GM19395 (cell line): ENCODE measurements around the gene CSNK2A2.

ENCODE experiments used
- ATAC-seq: cut with Tn5 transposase; IDR thresholded peaks from one replicate; pipeline ENCODE4 v1.9.1; 2021; ENCODE audit warnings: mild to moderate bottlenecking, moderate library complexity; ENCODE audit not compliant: unreplicated experiment

CSNK2A2 gene

DNA sequence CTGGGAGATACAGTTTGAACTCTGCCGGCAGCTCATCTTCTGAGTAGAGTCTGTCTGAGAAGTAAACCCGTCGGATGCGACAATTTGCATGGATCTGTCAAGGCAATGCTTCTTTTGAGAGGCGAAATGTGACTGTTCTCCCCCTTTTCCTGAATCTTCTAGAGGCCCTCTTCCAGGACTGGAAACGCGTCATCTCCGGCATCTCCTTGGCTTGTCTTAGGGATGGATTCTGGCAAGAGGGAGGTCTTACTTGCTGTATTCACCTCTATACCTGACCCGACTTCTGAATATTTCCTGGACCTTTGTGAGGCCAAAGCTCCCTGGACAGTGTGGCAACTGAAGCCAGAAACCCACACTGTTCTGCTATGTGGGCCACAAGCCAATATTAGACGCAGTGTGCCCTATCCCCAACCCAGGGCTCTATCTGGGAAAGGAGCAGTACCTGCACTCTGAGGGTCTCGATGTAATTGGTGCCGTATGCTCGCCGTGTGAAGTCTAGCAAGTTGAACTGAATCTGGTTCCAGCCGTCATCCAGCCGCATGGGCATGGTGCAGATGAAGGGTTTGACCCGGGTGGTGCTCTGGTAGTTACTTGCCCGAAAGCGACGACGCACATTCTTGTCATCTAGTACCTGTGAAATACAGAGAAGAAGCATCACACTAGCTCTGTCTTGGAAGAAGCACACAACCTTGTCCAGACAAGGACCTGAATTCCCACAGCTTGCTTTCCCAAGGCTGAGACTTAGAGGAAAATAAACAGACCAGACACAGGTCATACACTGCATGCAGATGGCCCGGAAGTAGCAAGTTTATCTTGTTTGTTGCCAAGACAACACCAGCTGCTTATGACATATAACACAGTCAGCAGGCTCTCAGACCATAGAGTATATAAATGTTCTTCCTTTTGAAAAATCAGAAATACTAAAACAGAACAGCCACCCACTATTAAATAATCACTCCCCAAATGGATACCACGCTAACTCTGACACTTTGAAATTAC is 82.8 kb downstream of the CSNK2A2 start:
- ATAC-seq, result no peak

DNA sequence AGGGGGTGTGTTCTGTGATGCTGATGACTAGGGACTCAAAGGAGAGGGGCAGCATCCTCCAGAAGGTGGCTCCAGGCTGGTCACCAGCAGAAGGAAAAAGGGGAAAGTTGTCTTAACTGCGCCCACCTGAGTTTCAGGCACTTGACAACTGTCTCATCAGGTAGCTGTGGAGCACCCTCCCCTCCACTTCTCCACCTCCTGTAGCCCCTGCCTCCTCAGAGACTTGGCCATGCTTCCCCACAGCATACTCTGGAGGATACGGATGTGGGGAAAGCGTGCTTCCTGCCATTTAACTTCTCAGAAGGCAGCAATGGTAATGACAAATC is 86.6 kb downstream of the CSNK2A2 start:
- no peak for ATAC-seq

DNA sequence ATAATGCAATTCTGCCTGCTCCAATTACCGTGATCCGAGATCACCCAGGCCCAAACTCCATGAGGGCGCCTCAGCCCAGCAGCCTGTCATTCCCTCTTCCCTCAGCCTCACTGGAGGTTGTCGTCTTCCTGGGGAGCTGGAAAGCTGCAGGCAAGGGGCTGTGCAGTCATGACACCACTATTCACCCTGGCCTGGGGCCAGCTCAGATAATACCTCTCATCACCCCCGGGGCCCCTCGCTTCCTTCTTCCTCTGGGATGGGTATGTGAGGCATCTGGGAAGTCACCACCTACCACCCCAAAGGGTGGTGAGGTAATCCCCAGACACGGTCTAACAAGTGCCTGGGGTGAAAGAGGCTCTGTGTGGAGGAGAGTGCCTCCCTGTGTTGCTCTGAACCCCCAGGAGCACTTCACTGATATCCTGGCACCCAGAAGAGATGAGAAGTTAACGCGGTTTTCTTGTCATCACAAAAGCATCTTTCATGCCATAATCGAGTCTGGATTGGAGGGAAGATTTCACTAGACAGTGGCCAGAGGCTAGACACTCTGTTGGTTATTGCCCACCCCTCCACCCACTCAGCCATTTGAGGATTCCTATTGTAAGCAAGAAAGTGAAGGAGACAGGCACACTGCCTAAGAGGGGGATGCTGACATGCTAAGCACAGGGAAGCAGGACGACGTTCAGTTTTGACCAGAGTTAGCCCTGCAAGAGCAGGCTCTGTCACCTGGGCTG is 87.2 kb downstream of the CSNK2A2 start:
- ATAC-seq, result no peak

DNA sequence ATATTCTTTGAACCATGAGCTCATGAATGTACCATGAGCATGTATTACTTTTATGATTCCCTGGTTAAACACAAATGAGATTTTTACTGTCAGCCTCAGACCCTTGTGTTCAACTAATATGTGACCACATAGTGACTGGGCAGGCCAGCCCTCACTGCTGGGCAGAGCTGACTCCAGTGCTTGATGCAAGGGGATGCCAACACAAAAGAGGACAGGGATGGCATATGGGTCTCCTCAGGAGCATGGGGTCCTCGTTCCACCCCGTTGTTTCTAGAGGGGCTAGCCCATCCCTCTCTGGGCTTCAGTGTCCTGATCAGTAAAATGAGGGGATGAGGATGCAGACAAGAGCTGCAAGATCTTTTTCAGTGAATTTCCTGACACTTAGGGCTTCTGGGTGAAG is 88.0 kb downstream of the CSNK2A2 start:
- ATAC-seq, result no peak

DNA sequence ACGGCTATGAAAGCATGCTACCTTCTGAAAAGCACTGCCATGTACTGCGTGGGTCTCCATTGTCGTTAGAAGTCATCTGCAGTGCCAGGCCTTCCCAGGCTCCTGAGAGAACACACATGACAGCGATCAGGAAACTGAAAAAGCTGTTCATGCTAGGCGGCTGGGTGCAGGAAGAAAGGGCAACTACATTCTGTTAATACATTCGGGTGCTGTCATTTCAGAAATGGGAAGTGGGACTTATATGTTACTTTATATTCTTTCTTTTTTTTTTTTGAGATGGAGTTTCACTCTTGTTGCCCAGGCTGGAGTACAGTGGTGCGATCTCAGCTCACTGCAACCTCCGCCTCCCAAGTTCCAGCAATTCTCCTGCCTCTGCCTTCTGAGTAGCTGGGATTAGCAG is 88.6 kb downstream of the CSNK2A2 start:
- no peak for ATAC-seq
